Loucy (cell line): ENCODE measurements around the gene CCDC93.

Experiments
- EZH2phosphoT487 ChIP-seq: fragments of 200-600 bp; IDR thresholded peaks from 2 replicates; pipeline ENCODE4 v1.6.1; 2018; ENCODE audit warnings: antibody characterized with exemption, mild to moderate bottlenecking, moderate library complexity, borderline replicate concordance
- TF ChIP-seq, protein P1 (sequence below): fragments of 200-600 bp; sonication (generic); conservative IDR thresholded peaks from 2 replicates; pipeline ENCODE4 v1.5.1; 2014; ENCODE audit warnings: mild to moderate bottlenecking, antibody characterized with exemption, low read length

DNA sequence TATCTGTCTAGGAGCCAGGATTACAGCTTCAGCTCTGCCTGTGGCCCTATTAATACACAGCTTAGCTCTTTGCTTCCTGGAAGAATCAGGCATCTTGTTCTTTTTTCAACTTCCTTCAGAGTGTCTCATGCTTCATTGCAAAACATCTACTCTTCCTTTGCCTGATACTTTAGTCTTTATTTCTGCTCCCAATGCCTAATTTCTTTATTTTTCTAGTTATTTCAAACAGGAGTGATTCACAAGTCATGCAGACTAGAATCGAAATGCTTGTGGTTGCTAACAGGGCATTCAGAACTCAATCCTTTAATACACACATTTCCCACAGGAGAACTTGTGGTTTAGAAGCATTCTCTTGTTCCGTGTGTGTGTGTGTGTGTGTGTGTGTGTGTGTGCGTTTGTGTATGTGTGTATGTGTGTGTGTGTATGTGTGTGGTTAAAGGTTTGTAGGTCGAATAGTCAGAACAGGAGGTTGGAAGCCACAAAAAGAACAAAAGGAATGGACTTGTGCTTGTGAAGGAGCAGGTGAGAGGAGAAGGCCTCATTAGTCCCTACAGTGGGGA, 46.1 kb upstream of the CCDC93 start:
- TF ChIP-seq, protein P1, sequence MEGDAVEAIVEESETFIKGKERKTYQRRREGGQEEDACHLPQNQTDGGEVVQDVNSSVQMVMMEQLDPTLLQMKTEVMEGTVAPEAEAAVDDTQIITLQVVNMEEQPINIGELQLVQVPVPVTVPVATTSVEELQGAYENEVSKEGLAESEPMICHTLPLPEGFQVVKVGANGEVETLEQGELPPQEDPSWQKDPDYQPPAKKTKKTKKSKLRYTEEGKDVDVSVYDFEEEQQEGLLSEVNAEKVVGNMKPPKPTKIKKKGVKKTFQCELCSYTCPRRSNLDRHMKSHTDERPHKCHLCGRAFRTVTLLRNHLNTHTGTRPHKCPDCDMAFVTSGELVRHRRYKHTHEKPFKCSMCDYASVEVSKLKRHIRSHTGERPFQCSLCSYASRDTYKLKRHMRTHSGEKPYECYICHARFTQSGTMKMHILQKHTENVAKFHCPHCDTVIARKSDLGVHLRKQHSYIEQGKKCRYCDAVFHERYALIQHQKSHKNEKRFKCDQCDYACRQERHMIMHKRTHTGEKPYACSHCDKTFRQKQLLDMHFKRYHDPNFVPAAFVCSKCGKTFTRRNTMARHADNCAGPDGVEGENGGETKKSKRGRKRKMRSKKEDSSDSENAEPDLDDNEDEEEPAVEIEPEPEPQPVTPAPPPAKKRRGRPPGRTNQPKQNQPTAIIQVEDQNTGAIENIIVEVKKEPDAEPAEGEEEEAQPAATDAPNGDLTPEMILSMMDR: no peak
- no peak for TF ChIP-seq EZH2phosphoT487
